GM23338 (cell line): ENCODE results near the gene OR6V1. TPM values are rescaled to one million over a fixed set of nuclear protein-coding genes. Genes with fewer than 3 reads are reported as not detected.

Source experiments
- ATAC-seq: fragments of 200-7000 bp; cut with Tn5 transposase; 3 replicates; pipeline ENCODE4 v1.9.1; 2020
- DNase-seq: peaks from one replicate; pipeline ENCODE4 v3.0.0-alpha.2; 2015; ENCODE audit warnings: low spot score
- H2AFZ ChIP-seq: fragments of 200-600 bp; sonication (generic); 2 replicates; pipeline ENCODE4 v1.8.0; 2016; ENCODE audit warnings: antibody characterized with exemption, mild to moderate bottlenecking, moderate library complexity
- H3F3A ChIP-seq: fragments of 200-600 bp; sonication (generic); replicated peaks from 2 replicates; pipeline ENCODE4 v1.8.0; 2017; ENCODE audit warnings: antibody characterized with exemption, mixed run types, low read depth
- H3K27ac ChIP-seq: fragments of 200-600 bp; sonication (generic); 2 replicates; pipeline ENCODE4 v1.6.1; 2016; ENCODE audit warnings: low read depth
- H3K27me3 ChIP-seq: fragments of 200-600 bp; sonication (generic); 2 replicates; pipeline ENCODE4 v1.8.0; 2016; ENCODE audit warnings: mild to moderate bottlenecking, mixed run types, moderate library complexity; ENCODE audit not compliant: insufficient read depth
- H3K36me3 ChIP-seq: fragments of 200-600 bp; sonication (generic); 2 replicates; pipeline ENCODE4 v1.8.0; 2016; ENCODE audit warnings: mild to moderate bottlenecking; ENCODE audit not compliant: insufficient read depth
- H3K4me1 ChIP-seq: fragments of 200-600 bp; sonication (generic); 2 replicates; pipeline ENCODE4 v1.8.0; 2016; ENCODE audit warnings: mild to moderate bottlenecking, moderate library complexity; ENCODE audit not compliant: insufficient read depth
- H3K4me2 ChIP-seq: fragments of 200-600 bp; sonication (generic); 2 replicates; pipeline ENCODE4 v1.7.1; 2017; ENCODE audit warnings: mixed run types
- H3K4me3 ChIP-seq: fragments of 200-600 bp; sonication (generic); 2 replicates; pipeline ENCODE4 v1.6.1; 2016; ENCODE audit warnings: mixed run types
- H3K79me2 ChIP-seq: fragments of 200-600 bp; sonication (generic); replicated peaks from 2 replicates; pipeline ENCODE4 v1.8.0; 2017; ENCODE audit warnings: mild to moderate bottlenecking; ENCODE audit not compliant: insufficient read depth
- H3K9me2 ChIP-seq: fragments of 200-600 bp; sonication (generic); 2 replicates; pipeline ENCODE4 v1.8.0; 2017; ENCODE audit not compliant: insufficient read depth
- H4K20me1 ChIP-seq: fragments of 200-600 bp; sonication (generic); replicated peaks from 2 replicates; pipeline ENCODE4 v1.8.0; 2017; ENCODE audit warnings: mild to moderate bottlenecking; ENCODE audit not compliant: insufficient read depth
- H3K27ac Mint-ChIP-seq: 2 replicates; pipeline ENCODE4 v1.8.0; 2020; ENCODE audit warnings: inconsistent platforms, mild to moderate bottlenecking, moderate library complexity, mixed read lengths
- H3K27me3 Mint-ChIP-seq: 3 replicates; pipeline ENCODE4 v1.8.0; 2022; ENCODE audit warnings: low read depth, mild to moderate bottlenecking, moderate library complexity, mixed read lengths, inconsistent platforms; ENCODE audit not compliant: insufficient read depth, poor library complexity
- H3K36me3 Mint-ChIP-seq: 3 replicates; pipeline ENCODE4 v1.8.0; 2021; ENCODE audit warnings: low read depth, mild to moderate bottlenecking, inconsistent platforms, moderate library complexity, mixed read lengths
- H3K4me1 Mint-ChIP-seq: 3 replicates; pipeline ENCODE4 v1.8.0; 2020; ENCODE audit warnings: mild to moderate bottlenecking, inconsistent platforms, mixed read lengths
- H3K4me3 Mint-ChIP-seq: 3 replicates; pipeline ENCODE4 v1.8.0; 2021; ENCODE audit warnings: moderate library complexity, mild to moderate bottlenecking, inconsistent platforms, mixed read lengths
- H3K9me3 Mint-ChIP-seq: 3 replicates; pipeline ENCODE4 v1.8.0; 2020; ENCODE audit warnings: moderate library complexity, mild to moderate bottlenecking, inconsistent platforms, mixed read lengths
- EZH2 ChIP-seq: fragments of 200-600 bp; sonication (generic); IDR thresholded peaks from one replicate; pipeline ENCODE4 v1.8.0; 2017; ENCODE audit warnings: antibody characterized with exemption, mild to moderate bottlenecking, low read depth; ENCODE audit not compliant: unreplicated experiment
- ZNF331 ChIP-seq: fragments of 250-450 bp; sonication (Bioruptor Pico); IDR thresholded peaks from 2 replicates; pipeline ENCODE4 v1.5.0; 2020; ENCODE audit warnings: low read depth, mild to moderate bottlenecking, moderate library complexity
- polyA plus RNA-seq: library from polyadenylated mRNA; unstranded; fragments of >200 nt; fragmentation: Nextera tagmentation; extraction: Ambion mirVana; gene quantifications from 2 replicates; pipeline ENCODE4 v1.2.1, GENCODE V29; 2016
- total RNA-seq: library from RNA; depleted of rRNA; stranded (reverse); fragments of >200 nt; shearing (Covaris generic); gene quantifications from 2 replicates; pipeline ENCODE4 v1.2.3, GENCODE V29; 2014
- TF ChIP-seq, protein P1 (sequence below): IDR thresholded peaks from one replicate; pipeline ENCODE4 v1.6.1; 2018; ENCODE audit warnings: antibody characterized with exemption; ENCODE audit not compliant: unreplicated experiment
- TF ChIP-seq, protein P2 (sequence below): fragments of 250-450 bp; sonication (Bioruptor Pico); IDR thresholded peaks from 2 replicates; pipeline ENCODE4 v1.5.0; 2020; ENCODE audit warnings: mild to moderate bottlenecking, moderate library complexity
- TF ChIP-seq, protein P3 (sequence below), 2 experiments: fragments of 200-600 bp in 1 of 2; sonication (generic) in 1 of 2; conservative IDR thresholded peaks; 2 replicates each; pipeline versions ENCODE4 v1.5.1 to v1.6.1; 2016 to 2017; ENCODE audit warnings: antibody characterized with exemption in 2 of 2, low read depth in 2 of 2, mild to moderate bottlenecking in 2 of 2, moderate library complexity in 1 of 2

The OR6V1 gene
- total and polyA plus RNA-seq, 2 experiments from 2014 or later = not detected

DNA sequence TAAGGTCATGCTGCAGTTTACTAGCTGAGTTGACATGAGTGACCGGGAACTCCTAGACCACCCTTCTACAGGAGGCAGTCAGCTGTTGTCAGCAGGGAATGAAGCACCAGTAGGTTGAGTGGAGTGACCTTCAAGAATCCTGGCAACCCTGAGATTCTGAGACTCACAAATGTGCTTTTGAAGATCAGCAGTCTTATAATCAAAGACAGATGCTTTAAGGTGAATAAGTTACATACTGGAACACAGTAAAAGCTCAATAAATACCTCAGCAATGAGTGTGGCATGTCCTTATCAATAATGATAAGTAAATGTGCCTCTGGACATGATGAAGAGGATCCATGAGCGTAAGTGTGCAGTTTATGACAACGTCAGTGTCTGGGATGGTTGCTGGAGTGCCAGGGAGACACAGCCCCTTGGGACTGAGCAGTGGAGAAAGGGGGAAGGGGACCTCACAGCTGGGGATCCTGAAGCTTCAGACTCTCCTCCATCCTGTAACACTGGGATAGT lies 11.9 kb upstream of the OR6V1 start:
- Mint-ChIP-seq H3K4me3 (no peak overlapping the region), H3K36me3 (no peaks in the 10 kb centered on the region), H3K27me3 (no peaks in the 10 kb centered on the region), H3K9me3 (no peaks in the 10 kb centered on the region), H3K4me1 (peaks cover 4% of the 10 kb centered on the region; the same call in 1 of the 3 replicates), H3K27ac (no peak overlapping the region)
- no peak overlapping the region for H3K4me2 ChIP-seq
- no peaks in the 10 kb centered on the region for H3F3A ChIP-seq
- no peaks in the 10 kb centered on the region for H4K20me1 ChIP-seq
- H2AFZ ChIP-seq = no peak overlapping the region
- DNase-seq (no peak), ATAC-seq (no peak)
- no peaks in the 10 kb centered on the region for H3K36me3 ChIP-seq
- no peaks in the 10 kb centered on the region for H3K9me2 ChIP-seq
- H3K27me3 ChIP-seq = no peaks in the 10 kb centered on the region
- H3K27ac ChIP-seq = no peak overlapping the region
- no peaks in the 10 kb centered on the region for H3K79me2 ChIP-seq
- TF ChIP-seq EZH2 = no peak
- no peak for TF ChIP-seq ZNF331
- TF ChIP-seq, protein P1, sequence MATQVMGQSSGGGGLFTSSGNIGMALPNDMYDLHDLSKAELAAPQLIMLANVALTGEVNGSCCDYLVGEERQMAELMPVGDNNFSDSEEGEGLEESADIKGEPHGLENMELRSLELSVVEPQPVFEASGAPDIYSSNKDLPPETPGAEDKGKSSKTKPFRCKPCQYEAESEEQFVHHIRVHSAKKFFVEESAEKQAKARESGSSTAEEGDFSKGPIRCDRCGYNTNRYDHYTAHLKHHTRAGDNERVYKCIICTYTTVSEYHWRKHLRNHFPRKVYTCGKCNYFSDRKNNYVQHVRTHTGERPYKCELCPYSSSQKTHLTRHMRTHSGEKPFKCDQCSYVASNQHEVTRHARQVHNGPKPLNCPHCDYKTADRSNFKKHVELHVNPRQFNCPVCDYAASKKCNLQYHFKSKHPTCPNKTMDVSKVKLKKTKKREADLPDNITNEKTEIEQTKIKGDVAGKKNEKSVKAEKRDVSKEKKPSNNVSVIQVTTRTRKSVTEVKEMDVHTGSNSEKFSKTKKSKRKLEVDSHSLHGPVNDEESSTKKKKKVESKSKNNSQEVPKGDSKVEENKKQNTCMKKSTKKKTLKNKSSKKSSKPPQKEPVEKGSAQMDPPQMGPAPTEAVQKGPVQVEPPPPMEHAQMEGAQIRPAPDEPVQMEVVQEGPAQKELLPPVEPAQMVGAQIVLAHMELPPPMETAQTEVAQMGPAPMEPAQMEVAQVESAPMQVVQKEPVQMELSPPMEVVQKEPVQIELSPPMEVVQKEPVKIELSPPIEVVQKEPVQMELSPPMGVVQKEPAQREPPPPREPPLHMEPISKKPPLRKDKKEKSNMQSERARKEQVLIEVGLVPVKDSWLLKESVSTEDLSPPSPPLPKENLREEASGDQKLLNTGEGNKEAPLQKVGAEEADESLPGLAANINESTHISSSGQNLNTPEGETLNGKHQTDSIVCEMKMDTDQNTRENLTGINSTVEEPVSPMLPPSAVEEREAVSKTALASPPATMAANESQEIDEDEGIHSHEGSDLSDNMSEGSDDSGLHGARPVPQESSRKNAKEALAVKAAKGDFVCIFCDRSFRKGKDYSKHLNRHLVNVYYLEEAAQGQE = no peak
- TF ChIP-seq, protein P2, sequence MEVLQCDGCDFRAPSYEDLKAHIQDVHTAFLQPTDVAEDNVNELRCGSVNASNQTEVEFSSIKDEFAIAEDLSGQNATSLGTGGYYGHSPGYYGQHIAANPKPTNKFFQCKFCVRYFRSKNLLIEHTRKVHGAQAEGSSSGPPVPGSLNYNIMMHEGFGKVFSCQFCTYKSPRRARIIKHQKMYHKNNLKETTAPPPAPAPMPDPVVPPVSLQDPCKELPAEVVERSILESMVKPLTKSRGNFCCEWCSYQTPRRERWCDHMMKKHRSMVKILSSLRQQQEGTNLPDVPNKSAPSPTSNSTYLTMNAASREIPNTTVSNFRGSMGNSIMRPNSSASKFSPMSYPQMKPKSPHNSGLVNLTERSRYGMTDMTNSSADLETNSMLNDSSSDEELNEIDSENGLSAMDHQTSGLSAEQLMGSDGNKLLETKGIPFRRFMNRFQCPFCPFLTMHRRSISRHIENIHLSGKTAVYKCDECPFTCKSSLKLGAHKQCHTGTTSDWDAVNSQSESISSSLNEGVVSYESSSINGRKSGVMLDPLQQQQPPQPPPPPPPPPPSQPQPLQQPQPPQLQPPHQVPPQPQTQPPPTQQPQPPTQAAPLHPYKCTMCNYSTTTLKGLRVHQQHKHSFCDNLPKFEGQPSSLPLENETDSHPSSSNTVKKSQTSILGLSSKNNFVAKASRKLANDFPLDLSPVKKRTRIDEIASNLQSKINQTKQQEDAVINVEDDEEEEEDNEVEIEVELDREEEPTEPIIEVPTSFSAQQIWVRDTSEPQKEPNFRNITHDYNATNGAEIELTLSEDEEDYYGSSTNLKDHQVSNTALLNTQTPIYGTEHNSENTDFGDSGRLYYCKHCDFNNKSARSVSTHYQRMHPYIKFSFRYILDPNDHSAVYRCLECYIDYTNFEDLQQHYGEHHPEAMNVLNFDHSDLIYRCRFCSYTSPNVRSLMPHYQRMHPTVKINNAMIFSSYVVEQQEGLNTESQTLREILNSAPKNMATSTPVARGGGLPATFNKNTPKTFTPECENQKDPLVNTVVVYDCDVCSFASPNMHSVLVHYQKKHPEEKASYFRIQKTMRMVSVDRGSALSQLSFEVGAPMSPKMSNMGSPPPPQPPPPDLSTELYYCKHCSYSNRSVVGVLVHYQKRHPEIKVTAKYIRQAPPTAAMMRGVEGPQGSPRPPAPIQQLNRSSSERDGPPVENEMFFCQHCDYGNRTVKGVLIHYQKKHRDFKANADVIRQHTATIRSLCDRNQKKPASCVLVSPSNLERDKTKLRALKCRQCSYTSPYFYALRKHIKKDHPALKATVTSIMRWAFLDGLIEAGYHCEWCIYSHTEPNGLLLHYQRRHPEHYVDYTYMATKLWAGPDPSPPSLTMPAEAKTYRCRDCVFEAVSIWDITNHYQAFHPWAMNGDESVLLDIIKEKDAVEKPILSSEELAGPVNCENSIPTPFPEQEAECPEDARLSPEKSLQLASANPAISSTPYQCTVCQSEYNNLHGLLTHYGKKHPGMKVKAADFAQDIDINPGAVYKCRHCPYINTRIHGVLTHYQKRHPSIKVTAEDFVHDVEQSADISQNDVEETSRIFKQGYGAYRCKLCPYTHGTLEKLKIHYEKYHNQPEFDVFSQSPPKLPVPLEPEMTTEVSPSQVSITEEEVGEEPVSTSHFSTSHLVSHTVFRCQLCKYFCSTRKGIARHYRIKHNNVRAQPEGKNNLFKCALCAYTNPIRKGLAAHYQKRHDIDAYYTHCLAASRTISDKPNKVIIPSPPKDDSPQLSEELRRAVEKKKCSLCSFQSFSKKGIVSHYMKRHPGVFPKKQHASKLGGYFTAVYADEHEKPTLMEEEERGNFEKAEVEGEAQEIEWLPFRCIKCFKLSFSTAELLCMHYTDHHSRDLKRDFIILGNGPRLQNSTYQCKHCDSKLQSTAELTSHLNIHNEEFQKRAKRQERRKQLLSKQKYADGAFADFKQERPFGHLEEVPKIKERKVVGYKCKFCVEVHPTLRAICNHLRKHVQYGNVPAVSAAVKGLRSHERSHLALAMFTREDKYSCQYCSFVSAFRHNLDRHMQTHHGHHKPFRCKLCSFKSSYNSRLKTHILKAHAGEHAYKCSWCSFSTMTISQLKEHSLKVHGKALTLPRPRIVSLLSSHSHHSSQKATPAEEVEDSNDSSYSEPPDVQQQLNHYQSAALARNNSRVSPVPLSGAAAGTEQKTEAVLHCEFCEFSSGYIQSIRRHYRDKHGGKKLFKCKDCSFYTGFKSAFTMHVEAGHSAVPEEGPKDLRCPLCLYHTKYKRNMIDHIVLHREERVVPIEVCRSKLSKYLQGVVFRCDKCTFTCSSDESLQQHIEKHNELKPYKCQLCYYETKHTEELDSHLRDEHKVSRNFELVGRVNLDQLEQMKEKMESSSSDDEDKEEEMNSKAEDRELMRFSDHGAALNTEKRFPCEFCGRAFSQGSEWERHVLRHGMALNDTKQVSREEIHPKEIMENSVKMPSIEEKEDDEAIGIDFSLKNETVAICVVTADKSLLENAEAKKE = no peak
- TF ChIP-seq, protein P3, sequence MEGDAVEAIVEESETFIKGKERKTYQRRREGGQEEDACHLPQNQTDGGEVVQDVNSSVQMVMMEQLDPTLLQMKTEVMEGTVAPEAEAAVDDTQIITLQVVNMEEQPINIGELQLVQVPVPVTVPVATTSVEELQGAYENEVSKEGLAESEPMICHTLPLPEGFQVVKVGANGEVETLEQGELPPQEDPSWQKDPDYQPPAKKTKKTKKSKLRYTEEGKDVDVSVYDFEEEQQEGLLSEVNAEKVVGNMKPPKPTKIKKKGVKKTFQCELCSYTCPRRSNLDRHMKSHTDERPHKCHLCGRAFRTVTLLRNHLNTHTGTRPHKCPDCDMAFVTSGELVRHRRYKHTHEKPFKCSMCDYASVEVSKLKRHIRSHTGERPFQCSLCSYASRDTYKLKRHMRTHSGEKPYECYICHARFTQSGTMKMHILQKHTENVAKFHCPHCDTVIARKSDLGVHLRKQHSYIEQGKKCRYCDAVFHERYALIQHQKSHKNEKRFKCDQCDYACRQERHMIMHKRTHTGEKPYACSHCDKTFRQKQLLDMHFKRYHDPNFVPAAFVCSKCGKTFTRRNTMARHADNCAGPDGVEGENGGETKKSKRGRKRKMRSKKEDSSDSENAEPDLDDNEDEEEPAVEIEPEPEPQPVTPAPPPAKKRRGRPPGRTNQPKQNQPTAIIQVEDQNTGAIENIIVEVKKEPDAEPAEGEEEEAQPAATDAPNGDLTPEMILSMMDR (conservative IDR thresholded peaks at IDR 0.05; ENCODE audit: low read depth in 2 of 2) = no peak
- no peak overlapping the region for H3K4me3 ChIP-seq
- H3K4me1 ChIP-seq = no peaks in the 10 kb centered on the region
